Mesenchymal stem cell (in vitro differentiated cells and primary cell): ENCODE data around the gene SIPA1L3.

Experiments
- DNase-seq: peaks from one replicate; pipeline ENCODE4 v3.0.0-alpha.2; 2013
- H2AFZ ChIP-seq: one replicate; pipeline ENCODE4 v1.6.1; 2013; ENCODE audit warnings: low read depth, mild to moderate bottlenecking, control low read depth, inconsistent platforms, low read length, moderate library complexity
- H2AK5ac ChIP-seq: 2 replicates; pipeline ENCODE4 v1.6.1; 2013; ENCODE audit warnings: low read length, moderate library complexity, mild to moderate bottlenecking, inconsistent platforms; ENCODE audit not compliant: severe bottlenecking
- H2BK120ac ChIP-seq: one replicate; pipeline ENCODE4 v1.6.1; 2013; ENCODE audit warnings: low read depth, mild to moderate bottlenecking, inconsistent platforms, low read length, moderate library complexity
- H2BK12ac ChIP-seq, 2 experiments: one replicate each; pipeline ENCODE4 v1.6.1; 2013; ENCODE audit warnings: inconsistent platforms in 2 of 2, low read length in 2 of 2, mild to moderate bottlenecking in 2 of 2, moderate library complexity in 2 of 2, control low read depth in 1 of 2
- H2BK15ac ChIP-seq: one replicate; pipeline ENCODE4 v1.6.1; 2013; ENCODE audit warnings: mild to moderate bottlenecking, low read depth, inconsistent platforms; ENCODE audit not compliant: poor library complexity, severe bottlenecking
- H2BK5ac ChIP-seq: 2 replicates; pipeline ENCODE4 v1.6.1; 2013; ENCODE audit warnings: low read depth, mild to moderate bottlenecking, low read length, control low read depth, inconsistent platforms; ENCODE audit not compliant: poor library complexity, severe bottlenecking
- H3K14ac ChIP-seq, 2 experiments: one replicate each; pipeline ENCODE4 v1.6.1; 2013; ENCODE audit warnings: inconsistent platforms in 2 of 2, low read length in 2 of 2, control low read depth in 1 of 2, mild to moderate bottlenecking in 1 of 2, moderate library complexity in 1 of 2
- H3K18ac ChIP-seq, 2 experiments: one replicate each; pipeline ENCODE4 v1.6.1; 2013; ENCODE audit warnings: inconsistent platforms in 2 of 2, low read length in 2 of 2, control low read depth in 1 of 2, low read depth in 1 of 2, mild to moderate bottlenecking in 1 of 2
- H3K23ac ChIP-seq, 2 experiments: one replicate each; pipeline ENCODE4 v1.6.1; 2013; ENCODE audit warnings: inconsistent platforms in 2 of 2, low read length in 2 of 2, mild to moderate bottlenecking in 2 of 2, moderate library complexity in 2 of 2, control low read depth in 1 of 2
- H3K27ac ChIP-seq: 2 replicates; pipeline ENCODE4 v1.5.1; 2013; ENCODE audit warnings: mild to moderate bottlenecking, moderate library complexity, low read length, control low read depth, inconsistent platforms; ENCODE audit not compliant: poor library complexity, severe bottlenecking
- H3K27me3 ChIP-seq, 2 experiments: 2 replicates each; pipeline versions ENCODE4 v1.6.1 to v1.7.0; 2013; ENCODE audit warnings: low read length in 2 of 2, mild to moderate bottlenecking in 2 of 2, moderate library complexity in 2 of 2, control low read depth in 1 of 2, inconsistent platforms in 1 of 2; ENCODE audit not compliant: control insufficient read depth in 1 of 2, insufficient read depth in 1 of 2
- H3K36me3 ChIP-seq, 2 experiments: 2 replicates each; pipeline versions ENCODE4 v1.6.1 to v1.7.0; 2013; ENCODE audit warnings: low read length in 2 of 2, control low read depth in 1 of 2, inconsistent platforms in 1 of 2, low read depth in 1 of 2, mild to moderate bottlenecking in 1 of 2; ENCODE audit not compliant: insufficient read depth in 2 of 2, control insufficient read depth in 1 of 2
- H3K4ac ChIP-seq, 2 experiments: one replicate each; pipeline ENCODE4 v1.6.1; 2013; ENCODE audit warnings: inconsistent platforms in 2 of 2, low read length in 2 of 2, mild to moderate bottlenecking in 2 of 2, moderate library complexity in 2 of 2, control low read depth in 1 of 2, low read depth in 1 of 2
- H3K4me1 ChIP-seq: 2 replicates; pipeline ENCODE4 v1.6.1; 2013; ENCODE audit warnings: low read depth, low read length, control low read depth; ENCODE audit not compliant: control insufficient read depth, insufficient read depth
- H3K4me2 ChIP-seq: 2 replicates; pipeline ENCODE4 v1.6.1; 2013; ENCODE audit warnings: low read length, mild to moderate bottlenecking, inconsistent platforms; ENCODE audit not compliant: poor library complexity, severe bottlenecking
- H3K4me3 ChIP-seq, 2 experiments: 2 replicates each; pipeline versions ENCODE4 v1.5.1 to v1.7.0; 2013; ENCODE audit warnings: low read length in 2 of 2, mild to moderate bottlenecking in 2 of 2, control low read depth in 1 of 2, low read depth in 1 of 2; ENCODE audit not compliant: insufficient read depth in 1 of 2
- H3K79me1 ChIP-seq: replicated peaks from 2 replicates; pipeline ENCODE4 v1.6.1; 2013; ENCODE audit warnings: mild to moderate bottlenecking, control low read depth, low read length, inconsistent platforms; ENCODE audit not compliant: poor library complexity, severe bottlenecking
- H3K9ac ChIP-seq: 2 replicates; pipeline ENCODE4 v1.7.0; 2013; ENCODE audit warnings: mild to moderate bottlenecking, low read length, moderate library complexity
- H3K9me3 ChIP-seq: 2 replicates; pipeline ENCODE4 v1.7.0; 2013; ENCODE audit warnings: mild to moderate bottlenecking, low read length; ENCODE audit not compliant: control insufficient read depth
- H4K8ac ChIP-seq: one replicate; pipeline ENCODE4 v1.6.1; 2013; ENCODE audit warnings: inconsistent platforms, mild to moderate bottlenecking, low read length, moderate library complexity
- H4K91ac ChIP-seq: one replicate; pipeline ENCODE4 v1.6.1; 2013; ENCODE audit warnings: mild to moderate bottlenecking, low read length, inconsistent platforms
- WGBS: methylation state at CpG from one replicate; pipeline ENCODE4 v1.1.7; 2013; ENCODE audit warnings: mixed read lengths; 5-methylcytosine and 5-hydroxymethylcytosine counted together

The SIPA1L3 gene

GRCh38 chr19:38114651-38115050 lies 207.6 kb downstream of the SIPA1L3 start:
- no peak overlapping the region for H3K4me3 ChIP-seq
- no peak for DNase-seq
- no peak overlapping the region for H3K4ac ChIP-seq
- no peak overlapping the region for H2BK5ac ChIP-seq
- no peak overlapping the region for H3K9ac ChIP-seq
- no peak overlapping the region for H3K27ac ChIP-seq
- peaks cover 80 to 83% of the 10 kb centered on the region in 2 experiments for H3K36me3 ChIP-seq
- H2BK15ac ChIP-seq: no peak overlapping the region
- peaks cover 14% of the 10 kb centered on the region for H3K4me1 ChIP-seq
- H3K14ac ChIP-seq: no peak overlapping the region
- peaks cover 38% of the 10 kb centered on the region for H3K79me1 ChIP-seq
- H3K27me3 ChIP-seq: no peaks in the 10 kb centered on the region
- no peak overlapping the region for H2BK12ac ChIP-seq
- H3K9me3 ChIP-seq: no peaks in the 10 kb centered on the region
- H2BK120ac ChIP-seq: no peak overlapping the region
- no peak overlapping the region for H2AFZ ChIP-seq
- H4K8ac ChIP-seq: no peak overlapping the region
- H4K91ac ChIP-seq: no peak overlapping the region
- H3K4me2 ChIP-seq: no peak overlapping the region
- 97% methylated on average over 12 of the region's 12 CpGs for WGBS
- H2AK5ac ChIP-seq: no peak overlapping the region
- H3K23ac ChIP-seq: no peak overlapping the region
- no peak overlapping the region for H3K18ac ChIP-seq

GRCh38 chr19:38115271-38115802 lies 208.3 kb downstream of the SIPA1L3 start:
- Histone ChIP-seq H3K23ac (no peak overlapping the region), H2AK5ac (peak overlapping the region; percentile 79), H3K36me3 (peaks cover 79 to 83% of the 10 kb centered on the region in 2 experiments), H3K4me2 (no peak overlapping the region), H4K91ac (peak overlapping the region; percentile 5), H3K9me3 (no peaks in the 10 kb centered on the region), H3K4me1 (peaks cover 14% of the 10 kb centered on the region), H2BK120ac (no peak overlapping the region), H3K27ac (peak overlapping the region; percentile 26), H2BK5ac (no peak overlapping the region), H3K9ac (no peak overlapping the region), H3K14ac (no peak overlapping the region), H3K4ac (no peak overlapping the region), H3K18ac (peak overlapping the region in 1 of 2 experiments; percentile 50), H2BK12ac (no peak overlapping the region), H3K79me1 (peaks cover 35% of the 10 kb centered on the region), H4K8ac (no peak overlapping the region), H2AFZ (no peak overlapping the region), H2BK15ac (no peak overlapping the region), H3K27me3 (no peaks in the 10 kb centered on the region), H3K4me3 (no peak overlapping the region)
- DNase-seq: no peak
- WGBS: 61% methylated on average over 4 of the region's 4 CpGs

- Histone ChIP-seq H2BK120ac (no peak overlapping the region), H3K79me1 (peaks cover 34% of the 10 kb centered on the region), H3K23ac (no peak overlapping the region), H3K27me3 (no peaks in the 10 kb centered on the region), H2BK5ac (no peak overlapping the region), H4K91ac (no peak overlapping the region), H3K9me3 (peaks cover 5% of the 10 kb centered on the region), H2AK5ac (no peak overlapping the region), H3K18ac (no peak overlapping the region), H3K36me3 (peaks cover 76 to 79% of the 10 kb centered on the region in 2 experiments), H3K4me3 (no peak overlapping the region), H2AFZ (no peak overlapping the region), H3K14ac (no peak overlapping the region), H3K27ac (no peak overlapping the region), H4K8ac (no peak overlapping the region), H2BK12ac (no peak overlapping the region), H3K4me2 (no peak overlapping the region), H2BK15ac (no peak overlapping the region), H3K4ac (no peak overlapping the region), H3K4me1 (peaks cover 11% of the 10 kb centered on the region), H3K9ac (no peak overlapping the region)
- no peak for DNase-seq
- 97% methylated on average over 9 of the region's 9 CpGs for WGBS
Observed at GRCh38 chr19:38118176-38118575, 211.2 kb downstream of the SIPA1L3 start.

GRCh38 chr19:38120471-38121025 lies 213.5 kb downstream of the SIPA1L3 start:
- no peaks in the 10 kb centered on the region for H3K27me3 ChIP-seq
- no peak overlapping the region for H3K4me2 ChIP-seq
- H3K4ac ChIP-seq: no peak overlapping the region
- WGBS: 94% methylated on average over 4 of the region's 4 CpGs
- H3K36me3 ChIP-seq: peaks cover 57 to 67% of the 10 kb centered on the region in 2 experiments
- no peak overlapping the region for H2BK15ac ChIP-seq
- H2BK120ac ChIP-seq: no peak overlapping the region
- H3K18ac ChIP-seq: no peak overlapping the region
- H2AK5ac ChIP-seq: no peak overlapping the region
- no peak overlapping the region for H2BK12ac ChIP-seq
- peaks cover 3% of the 10 kb centered on the region for H3K4me1 ChIP-seq
- H3K79me1 ChIP-seq: peaks cover 24% of the 10 kb centered on the region
- no peak overlapping the region for H2BK5ac ChIP-seq
- no peak overlapping the region for H3K27ac ChIP-seq
- H4K8ac ChIP-seq: no peak overlapping the region
- H3K23ac ChIP-seq: no peak overlapping the region
- H3K9me3 ChIP-seq: peaks cover 5% of the 10 kb centered on the region
- H3K14ac ChIP-seq: no peak overlapping the region
- no peak for DNase-seq
- no peak overlapping the region for H2AFZ ChIP-seq
- H3K4me3 ChIP-seq: no peak overlapping the region
- H3K9ac ChIP-seq: no peak overlapping the region
- no peak overlapping the region for H4K91ac ChIP-seq
